Amniotic epithelial cell (primary cell): ENCODE data around the gene PARP8.

ENCODE experiments used
- DNase-seq: peaks from one replicate; pipeline ENCODE4 v3.0.0-alpha.2; 2010; ENCODE audit warnings: low read depth

The PARP8 gene

GRCh38 chr5:50854082-50854481, 187.6 kb downstream of the PARP8 start:
- DNase-seq, result no peak

GRCh38 chr5:50855001-50855400, 188.6 kb downstream of the PARP8 start:
- no peak for DNase-seq

GRCh38 chr5:50856401-50857119, 190.1 kb downstream of the PARP8 start:
- no peak for DNase-seq

DNA sequence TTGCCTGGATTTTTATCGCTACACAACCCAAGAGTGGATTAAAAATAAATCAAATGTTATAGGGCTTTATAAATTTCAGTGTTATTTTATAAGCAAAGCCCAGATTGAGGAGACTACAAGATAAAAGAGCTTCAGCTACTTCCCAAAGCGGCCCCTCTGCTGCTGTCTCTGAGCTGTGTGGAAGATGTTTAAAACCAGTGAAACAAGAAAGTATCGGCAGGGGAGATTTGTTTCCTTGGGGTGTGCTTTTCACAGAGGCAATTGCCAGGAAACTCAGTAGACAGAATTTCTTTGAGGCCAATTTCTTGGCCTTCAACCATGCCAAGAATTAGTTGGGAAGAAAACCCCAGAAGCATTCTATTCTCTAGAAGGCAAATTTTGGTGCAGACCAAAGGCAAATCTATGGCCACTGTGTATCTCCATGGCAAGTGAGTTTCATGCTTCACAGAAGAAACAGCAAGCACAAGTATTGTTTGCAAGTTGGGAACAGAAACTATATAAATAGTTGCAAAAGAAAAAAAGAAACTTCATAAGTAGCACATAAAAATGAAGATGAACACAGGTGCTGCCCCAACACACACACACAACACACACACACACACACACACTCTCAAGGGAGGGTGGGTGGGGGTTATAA, 197.2 kb downstream of the PARP8 start:
- DNase-seq, result no peak

DNA sequence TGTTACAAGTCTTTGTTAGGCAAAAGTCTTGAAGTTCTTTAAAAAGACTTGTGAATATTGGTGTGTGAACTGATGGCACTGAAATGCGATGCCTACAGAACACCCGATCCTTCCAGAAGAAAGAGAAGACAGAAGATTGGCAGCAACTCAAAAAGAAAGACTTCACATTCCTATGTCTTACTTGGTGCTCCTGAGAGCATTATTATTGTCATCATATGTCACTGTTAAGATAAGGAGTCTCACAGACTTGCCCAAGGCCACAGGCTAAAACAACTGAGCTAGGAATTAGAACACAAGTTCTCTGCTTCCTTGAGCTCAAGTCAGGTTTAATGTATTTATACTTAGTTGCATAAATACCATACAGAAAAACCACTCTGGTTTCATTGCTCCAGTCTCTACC, 198.0 kb downstream of the PARP8 start:
- no peak for DNase-seq

- DNase-seq, result no peak
Observed at GRCh38 chr5:50866415-50866814, 200.0 kb downstream of the PARP8 start.

DNA sequence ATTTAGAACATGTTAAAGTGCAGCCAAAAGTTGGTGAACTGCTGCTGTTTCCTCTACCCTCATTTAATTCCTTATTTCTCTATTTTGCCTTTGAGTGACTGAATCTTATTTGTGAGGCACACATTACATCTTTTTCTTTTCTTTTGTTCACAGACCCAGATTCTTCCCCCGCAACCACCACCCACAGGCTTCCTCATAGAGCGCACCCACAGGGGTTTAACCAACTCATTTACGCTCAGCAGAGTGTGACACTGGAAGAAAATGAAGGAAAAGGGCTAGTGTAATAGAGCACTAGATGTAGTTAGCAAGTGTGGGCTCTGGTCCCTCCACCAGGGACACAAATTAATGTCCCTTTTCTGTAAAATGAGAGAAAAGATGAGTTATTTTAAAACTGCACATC, 200.7 kb downstream of the PARP8 start:
- no peak for DNase-seq

GRCh38 chr5:50873595-50874277, 207.3 kb downstream of the PARP8 start:
- no peak for DNase-seq

DNA sequence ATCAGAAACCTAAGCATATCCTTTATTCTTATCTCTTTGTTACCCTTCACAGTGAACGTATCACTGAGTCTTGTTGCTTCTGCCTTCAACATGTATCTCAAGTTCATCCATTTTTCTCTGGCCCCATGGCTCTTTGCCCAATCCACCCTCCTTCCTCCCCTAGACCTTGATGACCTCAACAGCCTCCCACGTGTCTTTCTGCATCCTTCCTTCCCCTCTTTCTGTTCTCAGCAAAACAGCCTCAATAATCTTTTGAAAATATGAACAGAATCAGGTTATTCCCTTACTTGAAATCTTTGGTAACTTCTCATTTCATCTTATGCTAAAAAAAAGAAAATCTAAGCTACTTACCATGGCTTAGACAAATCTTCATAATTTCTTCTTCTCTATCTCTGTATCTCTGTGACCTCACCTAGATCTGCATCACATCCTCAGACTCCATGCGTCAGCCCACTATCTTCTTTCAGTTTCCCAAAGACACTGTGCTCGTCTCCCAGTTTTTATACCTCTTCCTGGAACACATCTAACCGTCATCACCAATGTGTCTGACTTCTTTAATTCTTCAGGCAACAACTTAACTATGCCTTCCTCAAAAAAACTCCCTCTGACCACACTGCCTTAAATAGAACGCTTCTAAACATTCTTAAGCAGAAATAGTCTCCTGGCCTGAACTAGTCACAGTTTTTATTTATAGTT, 208.0 kb downstream of the PARP8 start:
- DNase-seq, result no peak

GRCh38 chr5:50875002-50875344, 208.5 kb downstream of the PARP8 start:
- DNase-seq, result no peak

DNA sequence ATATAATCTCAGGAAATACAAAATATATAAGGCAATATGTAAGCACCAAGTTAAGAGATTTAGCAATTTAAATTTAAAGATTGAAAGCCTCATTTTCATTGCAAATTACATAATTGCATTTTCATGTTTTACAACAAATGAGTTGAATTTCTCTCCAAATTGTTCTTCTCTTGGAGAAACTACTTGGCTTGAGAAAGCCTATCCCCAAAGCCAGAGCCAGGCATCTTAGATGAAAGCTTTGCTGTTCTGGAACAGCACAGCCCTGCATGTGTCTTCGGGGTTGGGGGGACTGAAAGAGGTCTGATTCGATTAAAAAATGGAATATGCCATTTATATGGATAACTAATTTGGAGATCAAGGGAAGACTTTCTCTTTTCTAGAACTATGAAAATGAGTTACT, 212.0 kb downstream of the PARP8 start:
- DNase-seq, result no peak

DNA sequence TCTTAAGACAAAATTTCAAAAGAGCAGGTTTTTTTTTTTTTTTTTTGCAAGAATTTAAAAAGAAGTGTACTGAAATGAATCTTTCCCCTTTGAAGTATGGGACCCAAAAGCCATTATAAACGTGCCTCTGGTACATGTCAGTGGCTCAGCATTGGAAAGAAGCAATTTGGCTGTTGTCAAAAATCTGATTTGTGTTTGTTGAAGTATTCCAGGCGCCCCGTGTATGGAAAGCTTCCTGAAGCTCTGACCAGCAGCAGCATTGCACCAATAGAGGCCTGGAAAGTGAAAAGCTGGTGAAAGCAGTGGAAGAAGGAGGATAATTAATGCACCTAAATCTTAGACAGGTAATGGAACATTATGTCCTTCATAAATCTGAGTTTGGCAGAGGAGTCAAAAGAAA, 215.0 kb downstream of the PARP8 start:
- no peak for DNase-seq

DNA sequence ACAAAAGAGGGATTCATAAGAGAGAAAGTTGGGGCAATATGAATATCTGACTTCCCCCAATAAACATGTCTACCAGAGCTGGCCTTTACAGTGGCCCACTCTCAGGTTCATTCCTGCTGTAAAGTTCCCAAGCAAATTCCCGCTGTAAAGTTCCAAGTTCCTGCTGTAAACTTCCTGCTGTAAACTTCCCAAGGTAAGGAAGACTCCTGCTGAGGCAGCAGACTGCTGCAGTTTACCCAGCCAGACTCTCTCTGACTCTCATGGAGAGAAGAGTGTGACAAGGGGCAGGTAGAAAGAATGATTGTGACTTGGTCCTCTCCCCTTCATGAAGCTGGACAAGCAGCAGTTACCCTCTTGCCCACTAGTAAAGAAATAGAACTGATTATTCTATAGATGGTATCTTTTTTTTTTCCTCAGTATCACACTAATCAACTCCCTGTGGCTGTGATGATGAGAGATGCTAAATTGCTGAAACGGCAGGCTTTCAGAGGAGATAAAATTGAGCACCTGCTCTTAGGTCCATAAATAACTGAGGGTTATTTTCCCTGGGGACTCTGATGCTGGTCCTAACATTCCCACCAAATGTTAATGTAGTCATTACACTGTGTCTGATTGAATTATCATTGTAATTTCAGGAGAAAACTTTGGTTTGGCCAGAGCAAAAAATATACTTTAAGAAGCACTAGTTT, 220.4 kb downstream of the PARP8 start:
- DNase-seq, result no peak

DNA sequence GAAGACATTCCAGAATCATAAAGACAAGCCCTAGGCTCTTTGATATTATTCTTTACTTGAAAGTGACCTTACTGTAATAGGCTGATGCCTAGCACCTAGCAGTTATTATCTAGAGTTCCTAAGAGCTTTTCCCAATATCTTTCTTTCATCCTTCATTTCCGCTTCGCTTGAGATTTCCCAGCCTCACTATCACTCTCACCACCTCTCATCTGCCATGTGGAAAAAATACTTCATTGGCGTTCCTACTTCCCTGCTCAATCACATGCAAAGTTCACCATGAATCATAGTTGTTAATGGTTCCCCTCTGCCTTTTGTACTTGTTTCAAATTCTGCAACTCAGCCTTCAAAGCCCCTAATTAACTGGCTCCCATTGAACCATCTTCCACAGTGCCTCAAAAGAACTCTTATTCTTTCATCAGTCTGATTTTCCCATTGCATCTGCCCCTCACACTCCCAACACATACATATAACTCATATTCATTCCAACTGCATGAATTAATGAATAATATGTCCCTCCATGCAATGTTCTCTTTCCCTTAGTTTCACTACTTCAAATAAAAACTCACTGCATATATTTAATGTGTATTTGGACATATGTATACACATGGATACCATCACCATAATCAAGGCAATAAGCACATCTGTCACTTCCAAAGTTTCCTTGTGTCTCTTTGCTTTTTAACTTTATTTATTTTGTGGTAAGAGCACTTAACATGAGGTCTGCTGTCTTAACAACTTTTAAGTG, 221.6 kb downstream of the PARP8 start:
- DNase-seq, result no peak

GRCh38 chr5:50888751-50889150, 222.3 kb downstream of the PARP8 start:
- DNase-seq, result no peak

DNA sequence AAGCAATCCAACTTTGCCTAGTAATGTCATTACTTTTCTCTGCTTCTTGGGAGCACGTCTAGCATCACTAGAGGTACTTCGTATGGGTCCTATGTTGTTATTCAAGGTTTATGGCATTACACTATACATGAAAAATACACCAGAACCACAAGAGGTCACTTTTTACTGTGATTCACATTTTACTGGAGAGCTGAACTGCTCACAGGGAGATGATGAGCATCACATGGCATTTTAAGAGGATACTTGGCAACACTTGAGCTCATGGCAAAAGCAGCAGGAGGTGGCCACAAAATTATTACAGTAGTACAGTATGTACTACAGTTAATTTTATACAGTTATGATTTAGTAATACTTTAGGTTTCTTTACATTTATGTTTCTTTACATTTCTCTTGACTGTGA, 223.4 kb downstream of the PARP8 start:
- no peak for DNase-seq
